GM18520 (cell line): Measurements from ENCODE around the gene INCENP.

Experiments
- ATAC-seq: cut with Tn5 transposase; IDR thresholded peaks from one replicate; pipeline ENCODE4 v1.9.1; 2021; ENCODE audit not compliant: unreplicated experiment

The INCENP gene

DNA sequence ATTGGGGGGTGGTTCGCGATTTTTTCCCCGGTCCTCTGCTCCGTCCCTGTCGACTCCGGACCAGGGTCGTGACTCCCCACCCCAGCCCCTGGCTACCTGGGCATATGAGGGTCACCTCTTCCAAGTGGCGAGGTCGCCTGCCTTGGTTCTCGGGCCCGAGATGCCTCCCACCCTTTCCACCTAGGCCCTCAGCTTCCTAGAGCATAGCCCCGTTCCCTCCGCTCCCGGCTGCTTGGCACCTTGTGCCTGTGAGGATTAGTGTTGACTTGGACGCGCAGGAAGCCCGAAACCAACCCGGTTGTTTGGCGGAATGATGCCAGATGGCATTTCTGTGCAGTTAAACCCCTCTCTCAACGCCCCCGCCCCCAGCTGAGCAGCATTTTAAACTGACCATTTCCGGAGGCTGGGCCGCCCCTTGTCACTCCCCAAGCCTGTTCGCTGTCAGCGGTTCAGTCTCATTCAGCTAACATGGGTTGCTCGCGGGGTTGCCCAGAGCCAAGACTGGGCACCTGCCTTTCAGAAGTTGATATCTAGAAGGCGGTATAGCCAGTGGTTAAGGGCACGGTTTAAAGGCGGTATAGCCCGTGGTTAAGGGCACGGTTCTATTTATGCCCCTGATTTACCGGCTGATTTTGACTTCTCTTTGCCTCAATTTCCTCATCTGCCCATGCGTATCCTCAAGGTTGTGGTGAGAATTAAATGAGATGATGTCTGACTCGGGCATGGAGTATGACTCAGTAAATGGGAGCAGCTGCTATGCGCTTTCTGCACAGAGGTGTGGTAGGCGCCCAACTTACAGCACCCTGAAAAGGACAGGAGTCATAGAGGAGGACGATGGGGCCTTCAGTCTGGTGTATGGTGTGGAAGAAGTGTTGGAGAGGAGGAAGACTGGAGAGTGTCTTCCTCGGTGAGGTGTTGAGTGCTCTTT is 639 bp downstream of the INCENP start:
- no peak for ATAC-seq

DNA sequence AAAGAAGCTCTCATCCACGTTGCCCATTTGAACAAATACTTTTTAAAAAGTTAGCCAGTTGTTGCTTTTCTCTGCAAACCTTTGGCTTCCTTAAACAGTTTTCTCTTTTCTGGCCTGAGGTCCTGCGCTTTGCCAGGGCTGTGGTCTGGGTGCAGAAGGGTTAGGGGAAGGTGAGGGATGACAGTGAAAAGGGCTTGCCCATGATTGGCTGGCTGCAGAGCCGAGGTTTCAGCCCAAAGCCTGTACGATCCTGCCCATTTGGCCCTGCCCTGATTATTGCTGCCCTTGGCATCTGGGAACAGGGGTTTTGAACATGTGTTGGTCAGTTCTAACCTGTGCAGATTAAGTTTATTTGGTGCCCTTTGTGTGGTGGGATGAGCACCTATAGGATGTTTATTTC is 1.5 kb downstream of the INCENP start:
- no peak for ATAC-seq

DNA sequence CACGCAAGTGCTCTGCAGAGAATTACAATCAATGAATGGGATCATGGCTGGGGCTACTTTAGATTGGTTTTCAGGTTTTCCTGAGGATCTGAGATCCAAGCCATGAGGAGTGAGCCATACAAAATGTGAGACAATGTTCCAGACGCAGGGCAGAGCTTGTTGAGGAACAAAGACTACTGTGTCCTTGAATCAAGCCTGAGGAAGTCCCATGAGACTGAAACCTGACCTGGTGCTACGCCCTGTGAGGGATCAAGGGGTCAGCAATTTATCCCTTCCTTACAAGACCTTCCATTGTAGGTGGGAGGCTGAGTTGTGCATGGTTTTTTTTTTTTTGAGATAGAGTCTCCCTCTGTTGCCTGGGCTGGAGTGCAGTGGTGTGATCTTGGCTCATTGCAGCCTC is 2.1 kb downstream of the INCENP start:
- ATAC-seq: no peak

DNA sequence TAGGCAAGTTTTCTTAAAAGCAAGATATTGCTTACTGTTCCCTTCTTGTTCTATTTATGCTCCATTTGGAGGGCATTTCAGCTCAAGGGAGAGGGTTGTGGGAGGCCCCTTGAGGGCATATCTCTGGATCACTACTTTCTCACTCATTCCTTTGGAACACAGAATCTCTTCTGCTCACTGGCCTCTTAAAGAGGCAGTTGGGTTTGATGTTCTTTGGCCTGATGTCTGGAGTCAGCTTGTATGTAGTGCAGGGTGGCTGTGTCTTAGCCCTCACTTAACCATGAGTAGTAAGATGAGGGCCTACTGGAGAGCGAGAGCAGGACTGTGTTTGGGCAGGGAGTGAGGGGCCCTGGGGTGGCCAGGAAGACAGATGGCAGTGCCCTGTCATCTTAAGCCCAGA is 3.6 kb downstream of the INCENP start:
- ATAC-seq: no peak

DNA sequence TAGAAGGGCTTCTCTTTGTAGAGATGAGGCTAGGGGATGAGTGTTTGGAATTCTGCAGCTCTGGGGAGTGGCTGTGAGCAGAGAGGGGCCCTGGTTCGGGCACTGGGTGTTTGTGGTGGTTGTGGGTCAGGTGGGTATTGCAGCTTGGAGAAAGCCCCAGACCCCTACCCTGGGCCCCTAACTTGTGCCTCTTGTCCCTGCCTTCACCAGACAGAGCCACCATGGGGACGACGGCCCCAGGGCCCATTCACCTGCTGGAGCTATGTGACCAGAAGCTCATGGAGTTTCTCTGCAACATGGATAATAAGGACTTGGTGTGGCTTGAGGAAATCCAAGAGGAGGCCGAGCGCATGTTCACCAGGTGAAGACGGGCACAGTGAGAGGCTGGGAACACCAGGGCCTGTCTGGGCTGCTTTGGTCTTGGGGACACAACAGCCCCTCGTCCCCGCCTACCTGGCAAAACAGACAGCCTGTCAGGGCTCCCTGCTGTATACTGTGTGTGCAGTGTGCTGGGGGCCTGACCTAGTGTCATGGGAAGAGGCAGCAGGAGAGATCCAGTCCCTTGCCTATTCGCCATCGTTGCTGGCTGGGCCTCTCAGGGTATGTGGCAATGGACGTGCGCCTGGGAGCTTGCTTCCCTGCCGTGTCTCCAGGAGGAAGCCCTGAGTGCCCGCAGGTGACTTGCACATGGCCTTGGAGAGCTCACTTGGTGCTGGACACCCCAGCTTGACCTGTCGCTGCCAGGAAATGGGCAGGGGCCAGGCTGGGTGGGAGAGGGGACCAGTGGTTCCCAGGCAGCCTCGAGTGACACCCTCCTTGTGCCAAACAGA is 4.3 kb downstream of the INCENP start:
- no peak for ATAC-seq

DNA sequence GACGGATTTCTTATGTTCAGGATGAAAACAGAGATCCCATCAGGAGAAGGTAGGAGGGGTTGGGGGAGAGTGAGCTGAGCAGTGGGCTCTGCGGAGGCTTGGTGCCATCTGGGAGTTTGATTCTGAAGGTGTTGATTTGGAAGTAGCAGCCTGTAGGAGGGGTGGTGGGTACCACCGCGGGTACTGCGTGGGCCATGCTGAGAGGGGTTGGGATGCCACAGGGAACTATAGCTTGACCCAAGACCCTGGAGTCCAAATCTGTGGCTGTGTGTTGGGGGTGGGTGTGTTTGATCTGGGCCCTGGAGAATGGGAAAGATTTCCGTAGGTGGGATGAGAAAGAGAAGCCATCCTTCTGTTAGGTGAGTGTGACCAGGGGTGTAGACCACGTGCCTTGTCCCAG is 5.0 kb downstream of the INCENP start:
- no peak for ATAC-seq

DNA sequence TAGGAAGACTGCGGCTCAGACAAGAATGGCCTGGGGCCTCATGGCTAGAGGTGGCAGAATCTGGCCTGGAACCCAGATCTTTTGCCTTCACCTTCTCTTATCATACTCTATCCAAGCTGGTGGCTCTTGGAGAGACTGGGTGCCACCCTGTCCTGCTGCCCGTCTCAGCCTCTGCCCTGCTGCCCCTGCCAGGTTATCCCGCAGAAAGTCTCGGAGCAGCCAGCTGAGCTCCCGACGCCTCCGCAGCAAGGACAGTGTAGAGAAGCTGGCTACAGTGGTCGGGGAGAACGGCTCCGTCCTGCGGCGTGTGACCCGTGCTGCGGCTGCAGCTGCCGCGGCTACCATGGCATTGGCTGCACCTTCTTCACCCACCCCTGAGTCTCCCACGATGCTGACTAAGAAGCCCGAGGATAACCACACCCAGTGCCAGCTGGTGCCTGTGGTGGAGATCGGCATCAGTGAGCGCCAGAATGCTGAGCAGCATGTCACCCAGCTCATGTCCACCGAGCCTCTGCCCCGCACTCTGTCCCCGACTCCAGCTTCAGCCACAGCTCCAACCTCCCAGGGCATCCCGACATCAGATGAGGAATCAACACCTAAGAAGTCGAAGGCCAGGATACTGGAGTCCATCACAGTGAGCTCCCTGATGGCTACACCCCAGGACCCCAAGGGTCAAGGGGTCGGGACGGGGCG is 5.9 kb downstream of the INCENP start:
- ATAC-seq: no peak

DNA sequence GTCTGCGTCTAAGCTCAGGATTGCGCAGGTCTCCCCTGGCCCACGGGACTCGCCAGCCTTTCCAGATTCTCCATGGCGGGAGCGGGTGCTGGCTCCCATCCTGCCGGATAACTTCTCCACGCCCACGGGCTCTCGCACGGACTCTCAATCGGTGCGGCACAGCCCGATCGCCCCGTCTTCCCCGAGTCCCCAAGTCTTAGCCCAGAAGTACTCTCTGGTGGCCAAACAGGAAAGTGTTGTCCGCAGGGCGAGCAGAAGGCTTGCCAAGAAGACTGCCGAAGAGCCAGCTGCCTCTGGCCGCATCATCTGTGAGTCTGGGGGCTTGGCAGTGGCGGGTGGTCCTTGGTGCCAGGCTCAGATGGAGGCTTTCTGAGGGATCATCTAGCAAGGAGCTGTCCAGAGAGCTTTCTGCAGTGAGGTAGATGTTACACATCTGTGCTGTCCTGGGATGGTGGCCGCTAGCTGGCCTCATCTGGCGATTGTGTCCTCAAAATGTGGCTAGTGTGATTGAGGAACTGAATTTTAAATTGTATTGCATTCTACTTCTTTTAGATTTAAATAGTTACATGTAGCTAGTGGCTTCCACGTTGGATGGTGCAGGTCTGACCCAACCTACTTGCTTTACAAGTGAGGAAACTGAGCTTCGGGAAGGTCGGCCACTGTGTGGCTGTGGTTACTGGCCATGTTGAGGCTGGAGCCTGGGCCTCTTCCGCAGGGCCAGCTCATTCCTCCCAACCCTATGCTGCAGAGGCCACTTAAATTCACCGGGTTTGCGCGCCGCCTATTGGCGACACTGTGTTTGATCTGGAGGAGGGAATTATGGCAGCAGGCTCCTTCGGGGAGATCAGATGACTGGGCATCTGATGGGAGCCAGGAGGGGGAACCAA is 6.7 kb downstream of the INCENP start:
- no peak for ATAC-seq

DNA sequence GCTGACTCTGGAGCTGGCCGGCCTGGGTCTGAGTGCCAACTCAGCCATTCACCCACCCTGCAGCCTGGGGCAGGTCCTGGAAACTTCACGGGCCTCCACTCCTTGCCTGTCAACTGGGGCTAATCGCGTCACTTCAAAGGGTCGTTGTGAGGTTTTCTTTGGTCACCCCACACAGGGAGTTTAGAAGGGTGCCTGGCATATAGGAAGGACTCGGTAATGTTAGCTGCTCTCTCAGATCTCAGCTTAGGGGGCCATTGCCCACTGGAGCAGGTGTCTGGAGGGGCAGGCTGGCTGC is 7.3 kb downstream of the INCENP start:
- no peak for ATAC-seq

DNA sequence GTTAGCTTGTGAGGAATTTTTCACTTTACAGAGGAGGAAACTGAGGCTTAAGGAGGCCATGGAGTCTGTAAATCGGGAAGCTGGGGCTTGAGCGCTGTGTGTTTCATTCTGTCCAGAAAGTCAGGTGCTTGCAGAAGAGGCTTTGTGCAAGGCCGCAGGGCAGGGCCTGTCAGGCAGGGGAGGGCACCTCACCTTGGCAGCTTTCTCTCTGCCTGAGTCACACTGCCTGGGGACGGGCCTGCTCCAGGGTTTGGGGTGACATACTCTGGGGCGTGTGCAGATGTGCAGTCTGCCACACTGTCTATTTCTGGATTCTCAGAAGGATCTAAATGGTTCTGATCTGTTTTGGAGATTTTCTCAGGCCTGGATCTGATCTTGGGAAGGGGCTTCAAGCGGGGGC is 8.4 kb downstream of the INCENP start:
- no peak for ATAC-seq

DNA sequence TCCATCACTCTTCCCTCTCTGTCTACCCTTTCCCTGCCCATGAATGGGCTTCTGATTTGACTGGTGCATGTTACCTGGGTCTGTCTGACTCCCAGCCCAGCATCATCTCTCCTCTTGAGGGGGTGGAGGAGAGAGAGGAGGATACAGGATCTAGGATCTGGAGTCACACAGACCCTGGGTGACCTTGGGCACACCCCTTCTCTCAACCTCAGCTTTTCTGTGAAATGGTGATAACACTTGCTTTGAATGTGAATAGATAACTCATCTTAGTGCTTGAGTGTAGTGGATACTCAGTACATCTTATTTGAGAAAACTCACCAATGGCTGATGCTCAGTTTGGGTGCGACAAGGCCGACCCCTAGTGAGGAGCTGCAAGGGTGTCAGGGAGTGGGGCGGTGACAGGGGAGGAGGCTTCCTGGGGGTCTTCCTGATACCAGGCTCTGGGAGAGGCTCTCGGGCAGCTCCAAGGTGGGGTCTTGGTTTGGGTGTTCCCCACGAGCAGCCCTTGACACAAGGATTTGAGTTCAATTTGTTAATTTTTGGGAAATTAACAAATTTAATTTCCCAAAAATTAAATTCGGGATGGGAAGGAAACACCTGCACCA is 9.0 kb downstream of the INCENP start:
- no peak for ATAC-seq

DNA sequence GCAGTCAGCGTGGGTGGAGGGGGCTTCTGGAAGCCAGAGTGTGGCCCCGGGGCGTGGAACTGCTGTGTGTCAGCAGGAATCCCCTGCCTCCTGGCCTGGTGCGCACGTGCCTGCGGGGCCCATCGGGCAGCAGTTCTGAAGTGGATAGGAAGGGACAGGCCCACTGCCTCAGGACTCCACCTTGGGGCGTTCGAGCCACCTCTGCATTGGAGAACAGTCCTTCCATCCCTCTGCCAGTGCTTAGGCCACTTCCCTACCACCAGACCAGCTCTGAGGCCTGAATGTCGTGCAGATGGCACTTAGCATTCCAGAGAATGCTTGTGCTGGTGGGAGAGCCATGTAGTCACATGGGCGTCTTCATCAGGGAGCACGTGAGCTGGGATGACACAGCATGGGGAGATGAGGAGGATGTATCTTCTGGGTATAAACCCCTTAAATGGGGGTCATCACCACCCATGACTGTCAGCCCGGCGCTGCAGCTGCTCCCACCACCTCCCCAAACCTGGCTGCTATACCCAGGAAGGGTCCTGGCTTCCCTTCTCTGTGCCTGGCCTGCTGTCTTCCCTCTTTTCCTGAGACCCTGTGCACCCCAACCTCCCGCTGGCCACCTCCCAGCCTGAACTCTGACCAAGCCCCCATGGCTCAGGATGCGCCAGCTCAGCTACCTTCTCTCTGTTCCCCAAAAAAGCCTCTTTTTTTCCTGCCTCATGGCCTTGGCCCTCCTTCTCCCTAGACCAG is 9.7 kb downstream of the INCENP start:
- no peak for ATAC-seq

DNA sequence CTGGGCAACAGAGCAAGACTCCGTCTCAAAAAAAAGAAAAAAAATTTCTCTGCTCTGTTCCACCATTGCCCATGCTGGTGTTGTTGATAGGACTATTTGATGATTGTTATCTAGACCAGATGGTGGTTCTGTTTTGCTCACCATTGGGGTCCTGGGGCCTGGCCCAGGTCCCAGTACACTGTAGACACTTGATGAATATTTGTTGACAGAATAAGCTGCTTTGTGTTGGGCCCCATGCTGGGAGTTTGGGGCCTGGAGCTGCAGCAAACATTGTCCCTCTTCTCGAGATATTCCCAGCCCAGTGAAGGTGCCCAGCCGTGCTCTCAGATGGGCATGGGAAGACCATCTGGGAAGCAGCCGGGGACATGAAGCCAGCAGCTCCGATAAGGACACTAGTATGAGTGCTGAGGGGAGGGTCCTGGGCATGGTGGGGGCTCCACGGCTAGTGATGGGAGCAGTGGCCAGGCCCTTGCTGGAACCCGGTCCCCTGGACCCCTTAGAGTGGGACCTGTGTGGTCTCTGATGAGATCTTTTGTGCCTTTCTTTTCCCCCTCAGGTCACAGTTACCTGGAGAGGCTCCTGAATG is 13.6 kb downstream of the INCENP start:
- ATAC-seq: no peak

DNA sequence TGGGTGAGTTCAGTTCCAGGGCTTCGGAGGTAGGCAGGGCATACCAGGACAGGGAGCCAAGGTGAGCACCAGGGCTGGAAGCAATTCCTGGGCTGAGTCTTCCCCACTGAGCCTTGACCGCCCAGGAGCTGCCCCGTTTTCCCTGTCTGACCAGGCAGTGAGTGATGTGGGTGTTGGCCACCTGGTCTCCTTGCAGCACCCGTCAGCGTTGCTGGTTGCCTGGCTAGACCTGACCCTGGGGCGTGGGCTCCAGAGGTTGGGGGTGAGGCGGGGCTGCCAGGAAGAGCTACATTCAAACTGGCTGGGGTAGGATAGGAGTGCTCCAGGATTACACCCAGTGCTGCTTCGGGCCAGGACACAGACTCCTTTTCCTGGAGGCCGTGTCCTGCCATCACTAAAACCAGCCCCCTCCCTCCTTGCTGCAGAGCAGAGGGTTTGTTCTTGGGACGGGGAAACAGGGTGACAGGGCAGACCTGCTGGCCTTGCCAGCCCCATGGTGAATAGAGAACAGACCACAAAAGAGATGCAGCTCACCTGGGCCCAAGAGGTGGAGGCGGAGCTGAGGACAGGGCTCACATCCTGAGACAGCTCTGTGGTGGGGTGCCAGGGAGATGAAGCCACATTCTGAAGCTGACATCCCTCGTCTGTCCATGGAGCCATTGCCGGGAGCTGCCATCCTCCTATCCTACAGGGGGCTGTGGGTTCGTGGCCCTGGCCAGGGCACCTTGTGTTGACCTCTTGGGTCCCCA is 14.2 kb downstream of the INCENP start:
- ATAC-seq: no peak

DNA sequence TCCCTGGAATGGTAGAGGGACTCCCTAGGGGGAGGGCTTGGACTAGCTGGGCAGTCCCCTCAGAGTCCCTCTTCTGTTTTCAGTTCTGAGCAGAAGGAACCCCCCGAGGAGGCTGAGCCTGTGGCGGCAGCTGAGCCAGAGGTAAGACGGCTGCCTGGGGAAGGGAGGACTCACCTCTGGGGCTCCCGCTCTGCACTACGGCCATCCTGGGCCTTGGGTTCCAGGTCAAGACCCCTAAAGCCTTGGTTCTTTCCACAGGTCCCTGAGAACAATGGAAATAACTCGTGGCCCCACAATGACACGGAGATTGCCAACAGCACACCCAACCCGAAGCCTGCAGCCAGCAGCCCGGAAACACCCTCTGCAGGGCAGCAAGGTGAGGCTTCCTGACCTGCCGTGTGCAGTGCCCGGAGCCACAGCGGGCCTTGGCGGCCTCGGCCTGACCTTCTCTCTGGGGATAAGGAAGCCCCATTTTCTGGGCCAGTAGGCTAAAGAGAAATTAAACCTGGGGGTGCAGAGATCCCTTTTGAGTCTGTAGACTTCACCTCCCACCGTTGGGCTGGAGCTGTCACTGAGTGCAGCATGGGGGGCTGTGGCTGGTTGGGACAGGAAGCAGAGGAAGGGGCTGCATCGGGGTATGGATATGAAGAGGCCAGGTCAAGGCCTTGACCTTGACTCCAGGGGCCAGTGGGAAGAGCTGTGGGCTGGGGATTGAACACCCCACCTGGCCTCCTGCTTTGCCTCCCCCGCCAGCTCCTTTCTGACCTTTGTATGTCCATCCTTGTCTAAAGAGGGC is 15.0 kb downstream of the INCENP start:
- no peak for ATAC-seq

DNA sequence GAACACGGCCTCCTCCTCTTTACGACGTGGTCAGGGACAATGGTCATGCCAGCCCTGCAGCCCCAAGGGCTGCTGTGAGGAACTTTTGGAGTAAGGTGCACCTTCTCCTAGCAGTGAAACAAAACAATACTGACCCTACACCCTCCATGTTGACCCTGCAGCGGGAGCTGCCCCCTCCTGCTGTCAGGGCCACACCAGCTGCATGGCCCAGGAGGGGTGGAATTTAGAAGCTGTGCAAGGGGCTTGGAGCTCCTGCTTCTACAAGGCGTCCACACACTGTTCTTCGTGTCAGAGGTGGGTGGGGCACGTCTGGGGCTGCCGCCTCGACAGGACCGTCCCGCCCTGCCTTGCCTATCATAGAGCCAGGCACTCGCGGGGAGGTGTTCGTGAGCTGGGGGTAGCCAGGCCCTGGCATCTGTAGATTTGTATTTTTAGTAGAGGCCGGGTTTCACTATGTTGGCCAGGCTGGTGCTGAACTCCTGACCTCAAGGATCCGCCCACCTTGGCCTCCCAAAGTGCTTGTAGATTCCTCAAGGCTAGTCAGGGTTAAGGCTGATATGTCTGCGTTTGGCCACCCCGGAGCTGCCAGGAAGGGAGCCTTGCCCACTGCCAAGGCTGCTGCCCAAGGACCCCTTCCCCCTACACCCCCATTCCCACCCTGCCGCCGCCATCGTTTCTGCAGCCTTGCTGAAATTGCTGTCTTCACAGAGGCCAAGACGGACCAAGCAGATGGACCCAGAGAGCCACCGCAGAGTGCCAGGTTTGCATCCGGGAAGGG is 15.9 kb downstream of the INCENP start:
- ATAC-seq: no peak
